ENCODE results near the gene TCL1A. TPM values are rescaled to one million over a fixed set of nuclear protein-coding genes. Genes with fewer than 3 reads are reported as not detected.

The TCL1A gene
- total RNA-seq, 1 experiment from 2014 or later = not detected

GRCh38 chr14:95686935-95687334, 27.0 kb downstream of the TCL1A start:
- in situ Hi-C loops (cut with HindIII; ENCODE audit: low pct_unique_long_range_greater_than_20kb, low sequenced_read_pairs) = no loop called here
- no peak for DNase-seq (ENCODE audit: low read depth, low spot score)

GRCh38 chr14:95685978-95686922, 27.7 kb downstream of the TCL1A start, which contains the start of gene TCL1B:
Gene TCL1B, plus strand, starts transcription at chr14:95686426. Its CDS starts 42 bp downstream, at chr14:95686468.
- DNase-seq (ENCODE audit: low read depth, low spot score) = no peak
- in situ Hi-C loops (cut with HindIII; ENCODE audit: low pct_unique_long_range_greater_than_20kb, low sequenced_read_pairs) = no loop called here

GRCh38 chr14:95683793-95684192, 30.1 kb downstream of the TCL1A start:
- peak; percentile 80 for DNase-seq (ENCODE audit: low read depth, low spot score)
- in situ Hi-C loops (cut with HindIII; ENCODE audit: low pct_unique_long_range_greater_than_20kb, low sequenced_read_pairs) = no loop called here

- in situ Hi-C loops (cut with HindIII; ENCODE audit: low pct_unique_long_range_greater_than_20kb, low sequenced_read_pairs) = no loop called here
- no peak for DNase-seq (ENCODE audit: low read depth, low spot score)
Measured at GRCh38 chr14:95681153-95681552, 32.8 kb downstream of the TCL1A start.

GRCh38 chr14:95679998-95680735, 33.8 kb downstream of the TCL1A start:
- peak; percentile 21 for DNase-seq (ENCODE audit: low read depth, low spot score)
- in situ Hi-C loops (cut with HindIII; ENCODE audit: low pct_unique_long_range_greater_than_20kb, low sequenced_read_pairs) = no loop called here

GRCh38 chr14:95679148-95679815, 34.6 kb downstream of the TCL1A start:
- in situ Hi-C loops (cut with HindIII; ENCODE audit: low pct_unique_long_range_greater_than_20kb, low sequenced_read_pairs) = no loop called here
- DNase-seq (ENCODE audit: low read depth, low spot score) = no peak

- in situ Hi-C loops (cut with HindIII; ENCODE audit: low pct_unique_long_range_greater_than_20kb, low sequenced_read_pairs) = no loop called here
- DNase-seq (ENCODE audit: low read depth, low spot score) = no peak
Measured at GRCh38 chr14:95677179-95677835, 36.6 kb downstream of the TCL1A start.

GRCh38 chr14:95675486-95675885, 38.4 kb downstream of the TCL1A start:
- no peak for DNase-seq (ENCODE audit: low read depth, low spot score)
- in situ Hi-C loops (cut with HindIII; ENCODE audit: low pct_unique_long_range_greater_than_20kb, low sequenced_read_pairs) = no loop called here

- no peak for DNase-seq (ENCODE audit: low read depth, low spot score)
- in situ Hi-C loops (cut with HindIII; ENCODE audit: low pct_unique_long_range_greater_than_20kb, low sequenced_read_pairs) = loop anchor here (25.0 kb wide), 1 partner anchor 112 kb away; no protein-coding TSS in a partner anchor
Measured at GRCh38 chr14:95674613-95675012, 39.3 kb downstream of the TCL1A start.

GRCh38 chr14:95668235-95668772, 45.6 kb downstream of the TCL1A start:
- no peak for DNase-seq (ENCODE audit: low read depth, low spot score)
- in situ Hi-C loops (cut with HindIII; ENCODE audit: low pct_unique_long_range_greater_than_20kb, low sequenced_read_pairs) = loop anchor here (25.0 kb wide), 1 partner anchor 106 kb away; no protein-coding TSS in a partner anchor

GRCh38 chr14:95667249-95667693, 46.7 kb downstream of the TCL1A start:
- DNase-seq (ENCODE audit: low read depth, low spot score) = no peak
- in situ Hi-C loops (cut with HindIII; ENCODE audit: low pct_unique_long_range_greater_than_20kb, low sequenced_read_pairs) = loop anchor here (25.0 kb wide), 1 partner anchor 105 kb away; no protein-coding TSS in a partner anchor

- DNase-seq (ENCODE audit: low read depth, low spot score) = no peak
- in situ Hi-C loops (cut with HindIII; ENCODE audit: low pct_unique_long_range_greater_than_20kb, low sequenced_read_pairs) = loop anchor here (25.0 kb wide), 1 partner anchor 104 kb away; no protein-coding TSS in a partner anchor
Measured at GRCh38 chr14:95666450-95666849, 47.5 kb downstream of the TCL1A start.

GRCh38 chr14:95665530-95665929, 48.4 kb downstream of the TCL1A start:
- in situ Hi-C loops (cut with HindIII; ENCODE audit: low pct_unique_long_range_greater_than_20kb, low sequenced_read_pairs) = loop anchor here (25.0 kb wide), 1 partner anchor 103 kb away; no protein-coding TSS in a partner anchor
- DNase-seq (ENCODE audit: low read depth, low spot score) = peak; percentile 22

- DNase-seq (ENCODE audit: low read depth, low spot score) = no peak
- in situ Hi-C loops (cut with HindIII; ENCODE audit: low pct_unique_long_range_greater_than_20kb, low sequenced_read_pairs) = loop anchor here (25.0 kb wide), 1 partner anchor 102 kb away; no protein-coding TSS in a partner anchor
Measured at GRCh38 chr14:95664546-95664945, 49.4 kb downstream of the TCL1A start.

- in situ Hi-C loops (cut with HindIII; ENCODE audit: low pct_unique_long_range_greater_than_20kb, low sequenced_read_pairs) = loop anchor here (25.0 kb wide), 1 partner anchor 102 kb away; no protein-coding TSS in a partner anchor
- no peak for DNase-seq (ENCODE audit: low read depth, low spot score)
Measured at GRCh38 chr14:95664066-95664465, 49.9 kb downstream of the TCL1A start.

- in situ Hi-C loops (cut with HindIII; ENCODE audit: low pct_unique_long_range_greater_than_20kb, low sequenced_read_pairs) = loop anchor here (25.0 kb wide), 1 partner anchor 101 kb away; no protein-coding TSS in a partner anchor
- no peak for DNase-seq (ENCODE audit: low read depth, low spot score)
Measured at GRCh38 chr14:95663226-95663797, 50.6 kb downstream of the TCL1A start.
